ENCODE data around the gene TSR3. TPM values are rescaled to one million over a fixed set of nuclear protein-coding genes. Genes with fewer than 3 reads are reported as not detected.
"Not testable (repeated sequence)": the region's sequence is repeated elsewhere in the genome, so short reads cannot be mapped to it uniquely, and the experiment has no call there.

The TSR3 gene
- total RNA-seq, 2 experiments from 2014 or later, result 86.5 to 92.1 TPM

DNA sequence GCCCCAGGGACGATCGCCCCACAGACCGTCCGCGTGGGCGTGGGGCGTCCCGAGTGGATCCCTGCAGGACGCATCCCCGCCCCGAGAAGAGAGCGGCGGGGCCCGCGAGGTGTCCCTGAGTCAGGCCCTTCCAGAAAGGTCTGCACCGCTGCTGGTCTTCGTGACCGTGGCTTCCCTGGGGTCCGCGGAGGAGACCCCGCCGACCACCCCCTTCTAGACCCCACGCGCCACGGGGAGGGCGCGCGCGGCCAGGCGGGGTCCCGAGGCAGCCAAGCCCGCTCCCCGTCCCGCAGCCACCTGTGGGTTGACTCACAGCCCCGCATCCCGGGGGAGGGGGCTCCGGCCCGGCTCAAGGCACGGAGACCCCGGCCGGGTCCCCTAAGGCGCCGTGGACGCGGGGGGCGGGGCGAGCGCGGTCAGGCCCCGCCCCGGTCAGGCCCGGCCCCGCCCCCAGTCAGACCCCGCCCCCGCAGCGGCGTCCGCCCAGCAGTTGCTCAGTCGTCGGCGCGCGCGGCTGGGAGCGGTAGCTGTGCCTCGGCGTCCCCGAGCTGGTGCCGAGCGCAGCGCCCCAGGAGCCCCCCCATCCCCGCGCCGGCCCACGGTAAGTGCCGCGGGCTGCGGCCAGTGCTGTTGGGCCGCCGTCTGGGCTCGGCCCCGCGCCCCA is 18.4 kb downstream of the TSR3 start, which contains the start of gene BAIAP3:
TSS of gene BAIAP3 (plus strand) at position 497 of the 664 bp plus-strand sequence. CDS start 4,905 bp downstream, outside the sequence.
- CTCF ChIA-PET, result interaction anchor here (0.6 to 1.6 kb wide), 5 partner anchors 9 to 228 kb away, joined by 3 to 4 read pairs (median 3); no protein-coding TSS in a partner anchor
- POLR2A ChIA-PET, result no interaction called here

DNA sequence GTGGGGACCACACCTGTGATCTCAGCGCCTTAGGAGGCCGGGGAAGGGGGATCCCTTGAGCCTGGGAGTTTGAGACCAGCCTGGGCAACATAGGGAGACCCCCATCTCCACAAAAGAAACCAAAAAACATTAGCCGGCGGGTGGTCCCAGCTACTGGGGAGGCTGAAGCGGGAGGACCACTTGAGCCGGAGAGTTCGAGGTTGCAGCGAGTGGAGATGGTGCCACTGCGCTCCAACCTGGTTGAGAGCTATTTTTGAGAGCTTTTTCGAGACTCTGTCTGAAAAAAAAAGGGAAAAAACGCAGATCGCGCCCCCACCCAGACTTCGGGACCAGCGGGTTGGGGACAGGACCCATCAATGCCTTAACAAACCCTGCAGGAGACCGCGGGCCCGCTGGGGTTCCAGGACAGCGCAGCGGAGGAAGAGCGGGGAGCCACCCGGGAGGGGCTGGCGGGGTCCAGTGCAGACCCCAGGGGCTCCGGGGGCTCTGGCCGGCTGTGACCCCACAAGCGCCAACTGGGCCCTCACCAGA is 19.0 kb downstream of the TSR3 start:
- ChIA-PET POLR2A (interaction anchor here (0.8 kb wide), 1 partner anchor 10 kb away, joined by 3 read pairs; no protein-coding TSS in a partner anchor), CTCF (interaction anchor here (0.9 to 1.6 kb wide), 4 partner anchors 9 to 229 kb away, joined by 3 to 4 read pairs (median 3); no protein-coding TSS in a partner anchor)

DNA sequence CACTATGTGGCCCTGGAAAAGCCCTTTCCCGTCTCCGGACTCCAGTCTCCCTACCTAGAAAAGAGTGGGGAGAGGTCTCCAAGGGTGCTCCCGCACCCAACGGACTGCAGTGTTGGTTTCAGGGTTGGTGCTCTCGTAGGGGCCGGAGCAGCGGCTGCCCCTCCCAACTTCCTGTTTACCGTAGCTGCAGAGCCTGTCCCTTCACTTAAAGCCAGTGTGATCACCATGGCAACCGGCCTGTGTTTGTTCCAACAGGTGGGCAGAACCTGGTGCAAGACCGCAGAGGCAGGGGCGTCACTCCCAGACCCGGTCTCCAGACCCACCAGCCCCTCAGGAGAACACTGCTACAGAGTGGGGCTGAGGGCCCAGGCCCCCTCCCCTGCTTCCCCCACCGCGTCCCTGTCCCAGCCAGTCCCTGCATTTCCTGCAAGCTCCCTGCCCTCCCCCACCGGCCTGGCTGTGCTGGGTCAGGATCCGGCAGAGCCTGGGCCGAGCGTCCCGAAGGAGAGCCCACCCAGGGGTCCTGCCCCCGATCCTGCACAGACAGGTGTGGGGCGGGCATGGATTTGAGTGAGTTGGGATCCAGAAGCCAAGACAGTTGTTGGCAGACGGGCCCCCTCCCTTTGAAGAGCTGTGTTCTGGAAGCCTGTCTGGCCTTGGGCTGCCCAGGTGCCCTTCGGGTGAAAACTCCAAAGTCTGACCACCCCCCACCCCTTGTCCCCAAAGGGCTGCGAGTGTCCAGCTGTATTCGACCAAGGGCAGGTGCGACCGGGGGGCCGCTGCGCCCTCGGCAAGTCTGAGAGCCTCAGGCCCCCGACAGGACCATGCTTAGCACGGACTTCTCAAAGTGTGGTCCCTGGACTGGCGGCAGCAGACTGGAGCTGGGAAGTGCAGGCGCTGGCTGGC is 19.7 kb downstream of the TSR3 start:
- CTCF ChIA-PET, result interaction anchor here (0.9 to 1.6 kb wide), 4 partner anchors 10 to 229 kb away, joined by 3 to 4 read pairs (median 3); no protein-coding TSS in a partner anchor
- POLR2A ChIA-PET, result interaction anchor here (0.8 kb wide), 1 partner anchor 11 kb away, joined by 3 read pairs; no protein-coding TSS in a partner anchor

DNA sequence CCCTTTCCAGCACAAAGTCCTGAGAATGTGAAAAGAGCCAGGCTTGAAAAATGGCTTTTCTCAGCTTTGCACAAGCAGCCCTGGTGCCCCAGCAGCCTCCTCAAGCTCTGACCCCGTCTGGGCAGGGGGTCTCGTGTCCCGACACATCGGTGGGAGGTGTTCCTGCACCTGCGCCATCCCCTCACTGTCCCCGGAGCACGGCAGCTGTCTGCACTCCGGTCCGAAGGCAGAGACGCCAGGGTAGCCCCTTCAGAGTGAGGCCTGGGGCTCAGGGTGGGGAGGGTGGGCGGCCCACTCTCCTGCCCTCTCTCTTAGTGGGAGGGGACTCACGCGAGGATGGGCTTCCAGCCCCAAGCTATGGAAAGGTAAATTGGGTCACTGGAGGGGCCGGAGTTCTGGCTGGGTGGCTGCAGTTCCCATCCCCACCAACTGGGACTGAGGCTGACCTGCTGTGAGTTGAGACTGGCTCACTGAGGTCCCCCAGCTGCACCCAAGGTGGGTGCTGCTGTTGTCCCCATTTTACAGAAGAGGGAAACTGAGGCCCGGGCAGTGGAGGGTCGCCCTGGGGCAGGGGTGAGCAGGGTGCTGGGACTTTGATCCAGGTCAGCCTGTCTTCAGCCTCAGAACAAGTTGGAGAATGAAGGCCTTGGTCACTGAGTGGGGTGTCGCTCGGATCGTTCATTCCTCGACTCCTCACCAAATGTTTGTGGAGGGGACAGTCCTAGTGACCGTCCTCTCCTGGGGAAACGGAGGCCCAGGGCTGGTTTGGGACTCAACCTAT is 20.6 kb downstream of the TSR3 start:
- POLR2A ChIA-PET, result no interaction called here
- CTCF ChIA-PET, result interaction anchor here (1.0 to 1.3 kb wide), 2 partner anchors 15 to 366 kb away, joined by 3 to 5 read pairs; no protein-coding TSS in a partner anchor

DNA sequence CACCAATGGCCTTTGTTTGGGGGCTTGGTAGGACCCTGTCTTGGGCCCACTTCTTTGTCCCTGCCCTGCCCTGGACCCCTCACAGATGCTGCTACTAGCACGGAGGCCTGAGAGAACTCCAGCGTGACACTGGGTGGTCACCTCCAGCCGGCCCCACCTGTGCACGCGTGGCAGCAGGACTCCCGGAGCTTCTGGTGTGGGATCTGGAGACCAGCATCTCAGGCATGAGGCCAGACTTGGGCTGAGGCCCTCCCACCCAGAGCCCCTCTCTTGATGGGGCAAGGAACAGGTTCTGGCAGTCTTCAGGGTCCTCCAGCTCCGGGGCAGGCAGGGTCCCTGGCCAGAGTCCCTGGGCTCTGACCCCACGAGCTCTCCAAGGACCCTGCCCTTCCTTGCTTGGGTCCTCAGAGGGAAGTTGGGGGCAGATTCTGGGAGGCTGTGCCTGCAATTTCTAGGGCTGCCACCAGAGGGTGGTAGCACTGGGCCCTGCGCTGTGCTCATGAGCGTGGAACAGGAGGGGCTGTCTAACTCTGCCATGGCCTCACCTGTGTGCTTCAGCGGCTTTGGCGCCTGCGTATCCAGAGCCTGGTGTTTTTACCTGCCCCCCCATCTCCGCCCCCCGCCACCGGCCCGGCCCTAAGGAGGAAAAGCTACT is 21.3 kb downstream of the TSR3 start:
- ChIA-PET POLR2A (no interaction called here), CTCF (interaction anchor here (0.9 to 1.4 kb wide), 5 partner anchors 12 to 366 kb away, joined by 3 to 6 read pairs (median 5); no protein-coding TSS in a partner anchor)

DNA sequence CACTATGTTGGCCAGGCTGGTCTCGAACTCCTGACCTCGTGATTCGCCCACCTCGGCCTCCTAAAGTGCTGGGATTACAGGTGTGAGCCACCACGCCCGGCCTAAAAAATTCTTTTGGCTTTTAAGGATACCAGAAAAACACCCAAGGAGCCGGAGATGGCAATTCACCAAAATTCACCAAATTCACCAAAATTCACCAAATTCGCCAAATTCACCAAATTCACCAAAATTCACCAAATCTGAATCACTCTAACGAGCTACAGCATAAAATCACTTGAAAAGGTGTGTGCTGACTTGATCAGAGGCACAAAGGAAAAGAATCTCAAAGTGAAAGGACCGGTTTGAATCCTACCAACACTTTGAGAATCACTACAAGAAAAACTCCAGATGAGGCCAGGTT is 22.7 kb downstream of the TSR3 start:
- POLR2A ChIA-PET, result not testable (repeated sequence)
- CTCF ChIA-PET, result interaction anchor here (1.4 kb wide), 1 partner anchor 35 kb away, joined by 5 read pairs; no protein-coding TSS in a partner anchor

DNA sequence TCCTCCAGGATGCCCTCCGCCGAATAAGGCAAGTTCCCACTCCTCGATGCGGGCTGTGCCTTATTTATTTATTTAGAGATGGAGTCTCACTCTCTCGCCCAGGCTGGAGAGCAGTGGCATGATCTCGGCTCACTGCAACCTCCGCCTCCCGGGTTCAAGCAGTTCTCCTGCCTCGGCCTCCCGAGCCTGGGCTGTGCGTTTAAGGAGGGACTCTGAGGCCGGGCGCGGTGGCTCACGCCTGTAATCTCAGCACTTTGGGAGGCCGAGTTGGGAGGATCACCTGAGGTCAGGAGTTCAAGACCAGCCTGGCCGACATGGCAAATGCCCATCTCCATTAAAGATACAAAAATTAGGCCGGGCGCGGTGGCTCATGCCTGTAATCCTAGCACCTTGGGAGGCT is 23.5 kb downstream of the TSR3 start:
- CTCF ChIA-PET, POLR2A ChIA-PET: not testable (repeated sequence)

DNA sequence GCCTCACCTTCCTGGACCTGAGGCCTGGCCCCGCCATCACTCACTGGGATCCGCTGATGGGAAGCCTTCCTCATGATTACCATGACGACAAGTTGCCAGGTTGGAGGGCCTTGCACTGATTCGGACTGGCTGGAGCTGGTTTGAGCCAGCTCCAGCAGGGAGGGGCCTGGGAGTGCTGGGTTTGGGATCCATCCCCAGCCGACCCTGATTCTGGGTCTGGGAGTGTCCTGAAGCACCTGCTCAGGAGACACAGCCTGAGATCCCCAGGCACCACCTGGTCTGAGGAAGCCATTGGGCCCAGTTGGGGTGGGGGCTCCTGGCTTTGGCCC is 24.1 kb downstream of the TSR3 start:
- CTCF ChIA-PET, result interaction anchor here (0.6 to 1.2 kb wide), 2 partner anchors 10 to 89 kb away, joined by 3 to 4 read pairs; no protein-coding TSS in a partner anchor
- POLR2A ChIA-PET, result no interaction called here

DNA sequence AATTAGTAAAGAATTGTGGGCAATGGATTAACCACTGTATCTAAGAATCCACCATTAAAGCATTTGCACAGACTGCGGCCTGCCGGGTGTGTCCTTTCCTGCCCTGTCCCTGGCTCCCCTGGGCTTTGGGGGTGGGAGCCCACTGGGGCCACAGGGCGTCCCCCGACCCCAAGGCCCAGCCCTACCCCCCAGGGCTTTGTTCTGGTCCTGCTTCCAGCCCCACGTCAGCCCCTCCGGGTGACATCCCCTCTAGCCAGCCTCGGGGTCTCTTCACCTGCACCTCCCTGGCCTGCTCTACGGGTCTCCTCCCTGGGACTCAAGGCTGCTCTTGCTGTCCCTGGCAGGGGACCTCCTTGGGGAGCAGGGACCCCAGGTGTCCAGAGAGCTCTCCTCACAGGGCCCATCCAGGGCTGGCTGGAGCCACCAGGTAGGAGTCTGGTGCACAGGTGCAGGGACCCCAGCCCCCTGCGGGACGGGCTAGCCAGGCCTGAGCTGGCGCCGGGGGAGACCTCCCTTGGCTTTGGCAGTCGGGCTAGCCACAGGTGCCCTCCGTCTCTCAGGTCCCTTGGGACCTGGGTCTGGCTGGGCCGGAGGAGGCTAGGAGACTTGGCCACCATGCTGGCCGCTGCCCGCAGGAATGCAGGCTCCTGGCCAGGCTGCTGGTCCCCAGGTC is 24.6 kb downstream of the TSR3 start:
- ChIA-PET POLR2A (no interaction called here), CTCF (interaction anchor here (0.6 to 1.2 kb wide), 2 partner anchors 11 to 90 kb away, joined by 3 to 4 read pairs; no protein-coding TSS in a partner anchor)

DNA sequence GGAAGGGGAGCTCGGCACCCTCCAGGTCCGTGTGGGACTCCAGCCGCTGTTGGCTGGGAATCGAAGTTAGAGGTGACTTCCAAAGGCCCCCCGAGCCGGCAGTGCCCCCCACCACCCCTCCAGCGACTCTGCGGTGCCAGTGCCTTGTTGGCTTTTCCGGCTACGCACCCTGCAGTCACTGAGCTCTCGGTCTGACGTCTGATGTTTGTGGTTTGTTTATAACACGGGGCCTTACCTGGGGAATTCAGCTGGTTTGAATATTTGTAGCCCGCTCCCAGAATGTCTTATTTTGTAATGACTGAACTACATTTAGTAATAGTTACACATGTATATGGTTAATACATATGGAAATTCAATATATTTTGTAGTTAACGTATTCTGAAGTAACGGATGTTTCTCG is 25.3 kb downstream of the TSR3 start:
- ChIA-PET CTCF (interaction anchor here (0.6 to 1.2 kb wide), 2 partner anchors 11 to 464 kb away, joined by 3 read pairs; no protein-coding TSS in a partner anchor), POLR2A (no interaction called here)

DNA sequence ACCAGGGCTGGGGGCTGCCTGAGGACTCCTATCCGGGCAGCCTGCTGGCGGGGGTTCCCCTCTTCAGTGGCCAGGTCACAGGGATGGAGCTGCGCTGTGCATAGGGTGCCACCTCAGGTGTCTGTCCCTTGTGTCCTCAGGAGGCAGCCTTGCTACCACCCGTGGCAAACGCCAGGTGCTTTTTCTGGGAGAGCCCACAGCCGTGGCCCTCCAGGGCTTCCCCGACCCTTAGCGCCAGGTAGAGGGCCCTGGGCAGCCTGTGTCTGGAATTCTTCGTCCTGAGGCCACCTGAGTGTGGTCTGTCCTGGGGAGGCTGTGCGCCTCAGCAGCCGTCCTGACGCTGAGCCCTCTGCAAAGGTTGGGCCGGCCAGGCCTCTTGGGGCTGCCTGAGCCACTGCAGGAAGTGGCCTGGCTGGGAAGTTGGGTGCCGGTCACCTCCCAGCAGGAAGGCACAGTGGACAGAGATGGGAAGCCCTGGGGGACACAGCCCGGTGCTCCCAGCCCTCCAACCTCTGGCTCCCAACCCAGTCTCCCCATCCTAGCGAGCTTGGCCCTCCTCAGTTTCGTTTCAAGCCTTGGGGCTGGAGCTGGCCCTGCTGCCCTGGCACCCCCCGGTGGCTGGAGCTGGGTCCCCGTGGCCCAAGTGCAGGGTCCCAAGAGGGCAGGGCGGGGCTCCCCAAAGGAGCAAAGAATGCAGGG is 25.9 kb downstream of the TSR3 start:
- POLR2A ChIA-PET, result no interaction called here
- CTCF ChIA-PET, result interaction anchor here (0.6 kb wide), 1 partner anchor 464 kb away, joined by 3 read pairs; no protein-coding TSS in a partner anchor

DNA sequence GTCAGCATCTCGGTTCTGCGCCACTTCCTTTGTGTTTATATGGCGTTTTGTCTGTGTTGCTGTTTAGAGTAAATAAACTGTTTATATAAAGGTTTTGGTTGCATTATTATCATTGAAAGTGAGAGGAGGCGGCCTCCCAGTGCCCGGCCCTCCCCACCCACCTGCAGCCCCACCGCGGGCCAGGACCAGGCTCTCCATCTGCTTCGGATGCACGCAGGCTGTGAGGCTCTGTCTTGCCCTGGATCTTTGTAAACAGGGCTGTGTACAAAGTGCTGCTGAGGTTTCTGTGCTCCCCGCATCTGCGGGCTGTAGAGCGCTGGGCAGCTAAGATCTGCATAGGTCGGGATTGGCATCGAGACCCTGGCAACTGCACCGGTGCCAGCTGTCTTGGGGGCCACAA is 26.4 kb downstream of the TSR3 start:
- ChIA-PET POLR2A (no interaction called here), CTCF (no interaction called here)

DNA sequence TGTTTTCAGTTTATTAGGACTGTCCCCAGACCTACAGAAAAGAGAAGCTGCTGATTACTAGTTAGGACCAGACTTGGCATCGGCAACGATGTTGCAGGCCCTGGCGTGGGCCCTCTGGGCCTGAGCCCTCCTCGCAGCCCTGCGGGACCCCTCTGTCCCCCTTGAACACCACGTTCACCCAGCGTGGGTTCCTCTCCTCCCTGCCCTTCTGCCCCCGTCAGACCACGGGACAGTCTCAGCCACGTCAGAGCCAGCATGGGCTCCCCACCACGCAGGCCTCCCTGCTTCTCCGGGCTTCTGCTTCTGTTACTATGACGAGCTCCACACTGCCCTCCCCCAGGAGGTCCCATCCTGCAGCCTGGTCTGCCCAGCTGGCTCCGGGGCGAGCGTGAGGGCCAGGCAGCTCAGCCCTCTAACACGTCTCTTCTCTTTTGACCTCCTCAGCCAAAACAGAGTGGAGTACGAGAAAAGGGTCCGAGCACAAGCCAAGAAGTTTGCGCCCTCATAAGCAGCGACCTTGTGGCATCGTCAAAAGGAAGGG is 27.3 kb downstream of the TSR3 start:
- ChIA-PET CTCF (no interaction called here), POLR2A (interaction anchor here (0.9 kb wide), 1 partner anchor 9 kb away, joined by 4 read pairs; no protein-coding TSS in a partner anchor)

DNA sequence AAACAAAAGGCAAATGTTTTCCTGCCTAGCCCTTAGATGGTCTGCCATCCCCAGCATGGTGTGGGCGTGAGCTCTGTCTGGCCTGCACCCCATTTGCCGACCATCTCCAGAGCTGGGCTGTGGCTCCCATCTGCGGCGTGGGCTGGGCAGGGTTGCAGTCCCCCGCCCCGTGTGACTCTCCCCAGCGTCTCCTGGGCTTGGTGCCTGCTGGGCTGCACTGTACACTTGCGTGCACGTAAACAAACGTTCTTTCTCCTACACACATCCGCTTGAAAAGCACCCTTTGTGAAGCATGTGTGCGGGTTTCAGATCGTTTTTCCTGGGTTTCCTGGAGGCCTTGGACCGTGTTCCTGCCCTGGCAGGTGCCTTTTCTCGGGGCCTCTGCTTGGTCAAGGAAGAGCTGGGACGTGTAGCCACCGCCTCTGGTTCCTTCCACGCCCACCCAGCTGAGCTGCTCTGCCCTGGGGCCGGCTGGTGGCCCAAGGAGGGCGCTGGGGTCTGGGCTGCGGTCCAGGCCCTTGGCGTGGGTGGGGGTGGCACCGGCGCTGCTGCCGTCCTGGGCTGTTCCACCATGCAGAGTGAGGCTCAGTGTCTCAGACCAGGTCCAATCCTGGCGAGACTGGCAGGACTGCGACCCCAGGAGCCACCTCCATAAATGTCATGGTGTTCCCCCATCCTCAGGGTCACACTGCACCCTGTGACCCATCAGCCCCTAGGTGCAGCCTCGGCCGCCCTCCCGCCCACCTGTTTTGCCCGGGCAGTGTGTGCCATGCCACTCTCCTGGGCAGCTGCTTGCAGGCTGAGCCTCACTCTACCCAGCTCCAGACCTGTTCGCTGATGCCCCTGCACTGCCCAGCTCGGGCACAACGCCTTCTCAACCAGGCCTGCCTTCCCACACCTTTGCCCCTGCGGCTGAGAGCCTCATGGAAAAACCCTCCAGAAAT is 28.1 kb downstream of the TSR3 start:
- ChIA-PET POLR2A (interaction anchor here (0.9 kb wide), 1 partner anchor 8 kb away, joined by 4 read pairs; no protein-coding TSS in a partner anchor), CTCF (no interaction called here)

DNA sequence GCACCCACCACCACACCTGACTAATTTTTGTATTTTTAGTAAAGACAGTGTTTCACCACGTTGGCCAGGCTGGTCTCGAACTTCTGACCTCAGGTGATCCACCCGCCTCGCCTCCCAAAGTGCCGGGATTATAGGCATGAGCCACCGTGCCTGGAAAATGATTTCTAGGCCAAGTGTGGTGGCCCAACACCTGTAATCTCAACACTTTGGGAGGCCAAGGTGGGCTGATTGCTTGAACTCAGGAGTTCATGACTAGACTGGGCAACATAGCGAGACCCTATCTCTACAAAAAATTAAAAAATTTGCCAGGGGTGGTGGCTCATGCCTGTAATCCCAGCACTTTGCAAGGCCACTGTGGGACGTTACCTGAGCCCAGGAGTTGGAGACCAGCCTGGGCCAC is 29.3 kb downstream of the TSR3 start:
- POLR2A ChIA-PET, result no interaction called here
- CTCF ChIA-PET, result no interaction called here

DNA sequence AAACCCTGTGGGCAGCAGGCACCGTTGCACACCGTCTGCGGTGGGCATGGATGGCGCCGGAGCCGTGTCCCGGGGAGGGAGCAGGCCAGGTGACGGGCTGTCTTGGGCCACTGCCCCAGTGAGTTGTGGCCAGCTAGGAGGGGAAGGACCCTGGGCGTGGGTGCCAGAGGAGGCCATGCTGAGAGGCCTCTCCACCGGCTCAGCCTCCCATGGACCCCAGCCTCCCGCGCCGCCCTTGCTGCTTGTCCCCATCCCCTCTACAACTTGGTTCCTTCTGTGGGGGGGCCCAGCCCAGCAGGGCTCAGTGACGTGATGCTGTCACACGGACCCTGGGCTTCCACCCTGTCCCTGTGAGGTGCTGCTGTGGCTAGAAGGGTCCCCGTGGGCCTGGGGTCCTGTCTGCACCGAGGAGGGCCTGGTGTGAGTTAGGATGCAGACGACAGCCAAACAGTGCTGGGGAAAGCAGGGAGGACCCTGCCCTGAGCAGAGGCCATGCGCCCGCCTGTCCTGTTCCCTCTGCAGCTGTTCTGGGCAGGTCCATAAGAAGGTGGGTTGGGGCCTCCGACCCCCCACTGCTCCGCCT is 30.9 kb downstream of the TSR3 start:
- CTCF ChIA-PET, result interaction anchor here (0.6 kb wide), 1 partner anchor 320 kb away, joined by 3 read pairs; no protein-coding TSS in a partner anchor

More for the DNA sequence above, 30.9 kb downstream of the TSR3 start:
- POLR2A ChIA-PET, result no interaction called here

Data from activated CD8-positive, alpha-beta memory T cell treated with anti-CD3 and anti-CD28 coated beads for 36 hours (primary cell).